Measurements from ENCODE around the gene SHROOM1.
"Not testable (repeated sequence)": the region's sequence is repeated elsewhere in the genome, so short reads cannot be mapped to it uniquely, and the experiment has no call there.

SHROOM1 gene

GRCh38 chr5:132810605-132811004 lies 19.8 kb downstream of the SHROOM1 start:
- H3K4me1 Mint-ChIP-seq (ENCODE audit: low read depth), result peaks cover 7% of the 10 kb centered on the region
- no peak overlapping the region for H3K4me3 Mint-ChIP-seq
- no peaks in the 10 kb centered on the region for H3K9me3 Mint-ChIP-seq
- peaks cover 64% of the 10 kb centered on the region for H3K27me3 Mint-ChIP-seq
- no peak for DNase-seq
- H3K36me3 Mint-ChIP-seq (ENCODE audit: low read depth), result no peaks in the 10 kb centered on the region
- no peak overlapping the region for H3K27ac Mint-ChIP-seq

- Mint-ChIP-seq H3K27ac (no peak overlapping the region), H3K9me3 (no peaks in the 10 kb centered on the region), H3K4me3 (no peak overlapping the region), H3K36me3 (ENCODE audit: low read depth) (no peaks in the 10 kb centered on the region), H3K4me1 (ENCODE audit: low read depth) (peaks cover 7% of the 10 kb centered on the region), H3K27me3 (peaks cover 70% of the 10 kb centered on the region)
- no peak for DNase-seq
Measured at GRCh38 chr5:132808866-132809265, 21.6 kb downstream of the SHROOM1 start.

GRCh38 chr5:132808448-132808847 lies 22.0 kb downstream of the SHROOM1 start:
- Mint-ChIP-seq H3K36me3 (ENCODE audit: low read depth) (no peaks in the 10 kb centered on the region), H3K27me3 (peaks cover 74% of the 10 kb centered on the region), H3K4me3 (no peak overlapping the region), H3K4me1 (ENCODE audit: low read depth) (peaks cover 7% of the 10 kb centered on the region), H3K9me3 (no peaks in the 10 kb centered on the region), H3K27ac (no peak overlapping the region)
- DNase-seq, result no peak

DNA sequence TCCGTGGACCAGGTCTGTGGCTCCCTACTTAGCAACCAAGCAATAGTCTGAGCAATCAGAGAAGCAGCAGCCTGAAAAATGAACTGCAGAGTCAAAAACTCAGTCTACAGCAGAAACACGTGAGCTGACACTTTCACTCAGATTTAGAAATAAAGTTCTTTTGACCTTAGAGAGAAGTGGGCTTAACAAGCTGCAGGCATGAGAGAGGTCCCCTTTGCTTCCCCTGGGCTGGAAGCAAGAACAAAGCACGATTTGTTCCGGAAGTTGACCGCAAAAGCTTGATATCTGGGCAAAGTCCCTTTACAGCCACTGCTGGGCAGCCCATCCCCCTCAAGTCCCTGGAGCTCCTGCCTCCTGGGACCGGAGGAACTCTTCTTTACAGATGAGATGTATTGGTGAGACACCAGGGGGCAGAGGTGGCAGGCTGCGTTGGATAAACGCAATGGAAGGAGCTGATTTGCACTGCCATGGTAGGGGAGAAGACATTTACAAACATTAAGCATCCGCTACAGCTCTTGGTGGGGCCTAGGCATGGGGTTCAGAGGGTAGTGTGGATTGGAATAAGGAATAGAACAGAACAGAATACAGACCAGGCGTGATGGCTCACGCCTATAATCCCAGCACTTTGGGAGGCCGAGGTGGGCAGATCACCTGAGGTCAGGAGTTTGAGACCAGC lies 23.1 kb downstream of the SHROOM1 start:
- DNase-seq, result no peak
- Mint-ChIP-seq H3K4me3 (no peak overlapping the region), H3K9me3 (no peaks in the 10 kb centered on the region), H3K27ac (no peak overlapping the region), H3K27me3 (peaks cover 77% of the 10 kb centered on the region), H3K36me3 (ENCODE audit: low read depth) (no peaks in the 10 kb centered on the region), H3K4me1 (ENCODE audit: low read depth) (no peaks in the 10 kb centered on the region)

- not testable (repeated sequence) for H3K4me1 Mint-ChIP-seq (ENCODE audit: low read depth); H3K9me3 Mint-ChIP-seq; DNase-seq; H3K27ac Mint-ChIP-seq; H3K36me3 Mint-ChIP-seq (ENCODE audit: low read depth); H3K4me3 Mint-ChIP-seq
- H3K27me3 Mint-ChIP-seq, result peaks cover 77% of the 10 kb centered on the region
Measured at GRCh38 chr5:132806804-132807162, 23.7 kb downstream of the SHROOM1 start.

- H3K9me3 Mint-ChIP-seq; H3K27ac Mint-ChIP-seq; DNase-seq; H3K4me3 Mint-ChIP-seq; H3K36me3 Mint-ChIP-seq (ENCODE audit: low read depth); H3K4me1 Mint-ChIP-seq (ENCODE audit: low read depth): not testable (repeated sequence)
- peaks cover 76% of the 10 kb centered on the region for H3K27me3 Mint-ChIP-seq
Measured at GRCh38 chr5:132805872-132806271, 24.6 kb downstream of the SHROOM1 start.

DNA sequence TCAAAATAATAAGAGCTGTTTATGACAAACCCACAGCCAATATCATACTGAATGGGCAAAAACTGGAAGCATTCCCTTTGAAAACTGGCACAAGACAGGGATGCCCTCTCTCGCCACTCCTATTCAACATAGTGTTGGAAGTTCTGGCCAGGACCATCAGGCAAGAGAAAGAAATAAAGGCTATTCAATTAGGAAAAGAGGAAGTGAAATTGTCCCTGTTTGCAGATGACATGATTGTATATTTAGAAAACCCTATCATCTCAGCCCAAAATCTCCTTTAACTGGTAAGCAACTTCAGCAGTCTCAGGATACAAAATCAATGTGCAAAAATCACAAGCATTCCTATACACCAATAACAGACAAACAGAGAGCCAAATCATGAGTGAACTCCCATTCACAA lies 26.2 kb downstream of the SHROOM1 start:
- H3K27me3 Mint-ChIP-seq, result peaks cover 68% of the 10 kb centered on the region
- not testable (repeated sequence) for H3K9me3 Mint-ChIP-seq; H3K4me3 Mint-ChIP-seq; H3K27ac Mint-ChIP-seq; H3K4me1 Mint-ChIP-seq (ENCODE audit: low read depth); DNase-seq; H3K36me3 Mint-ChIP-seq (ENCODE audit: low read depth)

DNA sequence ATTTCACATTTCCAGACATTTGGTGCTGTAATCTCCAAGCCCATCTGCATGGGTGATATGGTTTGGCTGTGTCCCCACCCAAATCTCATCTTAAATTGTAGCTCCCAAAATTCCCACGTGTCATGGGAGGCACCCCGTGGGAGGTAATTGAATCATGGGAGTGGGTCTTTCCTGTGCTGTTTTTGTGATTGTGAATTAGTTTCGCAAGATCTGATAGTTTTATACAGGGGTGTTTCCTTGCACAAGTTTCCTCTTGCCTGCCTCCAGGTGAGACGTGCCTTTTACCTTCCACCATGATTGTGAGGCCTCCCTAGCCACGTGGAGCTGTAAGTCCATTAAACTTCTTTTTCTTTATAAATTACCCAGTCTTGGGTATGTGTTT lies 27.8 kb downstream of the SHROOM1 start:
- DNase-seq; H3K4me1 Mint-ChIP-seq (ENCODE audit: low read depth); H3K27ac Mint-ChIP-seq; H3K4me3 Mint-ChIP-seq; H3K9me3 Mint-ChIP-seq; H3K36me3 Mint-ChIP-seq (ENCODE audit: low read depth): not testable (repeated sequence)
- peaks cover 62% of the 10 kb centered on the region for H3K27me3 Mint-ChIP-seq

DNA sequence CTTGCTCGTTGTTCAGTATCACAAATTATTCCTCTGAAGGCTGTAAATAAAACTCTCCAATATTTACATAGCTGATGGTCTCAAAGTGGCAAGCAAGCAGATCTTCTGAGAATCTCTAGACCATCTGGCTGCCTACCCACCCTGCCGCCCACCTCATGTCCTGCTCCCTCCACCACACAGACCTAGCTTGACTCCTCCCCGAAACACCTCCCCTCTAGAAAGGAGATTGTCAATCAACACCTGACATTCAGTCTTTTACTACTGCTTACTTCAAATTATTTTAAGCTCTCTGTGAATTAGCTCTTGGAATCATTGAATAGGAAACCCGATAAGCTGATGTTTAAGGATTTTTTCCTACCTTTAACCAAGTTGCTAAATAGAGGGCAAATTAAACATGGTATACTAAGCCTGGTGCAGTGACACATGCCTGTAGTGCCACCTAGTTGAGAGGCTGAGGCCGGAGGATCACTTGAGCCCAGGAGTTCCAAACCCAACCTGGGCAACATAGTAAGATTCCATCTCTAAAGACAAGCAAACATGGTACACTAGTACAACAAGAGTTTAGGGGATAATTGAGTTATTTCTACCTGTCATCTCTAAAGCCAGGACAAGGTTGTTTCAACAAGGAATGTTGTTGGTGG lies 28.3 kb downstream of the SHROOM1 start:
- no peak overlapping the region for H3K27ac Mint-ChIP-seq
- no peak overlapping the region for H3K4me3 Mint-ChIP-seq
- no peaks in the 10 kb centered on the region for H3K9me3 Mint-ChIP-seq
- H3K36me3 Mint-ChIP-seq (ENCODE audit: low read depth), result no peaks in the 10 kb centered on the region
- no peak for DNase-seq
- H3K4me1 Mint-ChIP-seq (ENCODE audit: low read depth), result no peaks in the 10 kb centered on the region
- peaks cover 59% of the 10 kb centered on the region for H3K27me3 Mint-ChIP-seq

DNA sequence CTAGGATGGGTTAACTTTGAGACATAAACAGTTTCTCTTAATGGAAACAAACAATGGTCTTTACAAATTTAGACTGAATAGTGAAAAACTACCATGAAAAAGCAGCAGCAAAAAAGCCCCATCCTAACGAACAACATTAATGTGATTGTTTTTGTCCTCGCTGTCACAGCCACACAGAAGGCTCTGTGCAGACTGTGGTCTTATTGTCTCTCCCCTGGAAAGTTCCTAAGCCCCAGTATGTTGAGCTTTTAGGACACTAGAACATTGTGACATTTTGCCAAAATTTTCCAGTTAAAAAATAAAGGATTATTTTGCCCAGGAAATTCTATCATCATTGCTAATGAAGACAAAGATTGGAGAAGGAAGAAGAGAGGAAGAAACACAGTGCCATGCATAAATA lies 29.9 kb downstream of the SHROOM1 start:
- no peak for DNase-seq
- H3K36me3 Mint-ChIP-seq (ENCODE audit: low read depth), result no peaks in the 10 kb centered on the region
- no peaks in the 10 kb centered on the region for H3K4me1 Mint-ChIP-seq (ENCODE audit: low read depth)
- no peak overlapping the region for H3K4me3 Mint-ChIP-seq
- H3K9me3 Mint-ChIP-seq, result no peaks in the 10 kb centered on the region
- peaks cover 54% of the 10 kb centered on the region for H3K27me3 Mint-ChIP-seq
- H3K27ac Mint-ChIP-seq, result no peak overlapping the region

- Mint-ChIP-seq H3K36me3 (ENCODE audit: low read depth) (no peaks in the 10 kb centered on the region), H3K27me3 (peaks cover 47% of the 10 kb centered on the region), H3K9me3 (no peaks in the 10 kb centered on the region), H3K4me1 (ENCODE audit: low read depth) (no peaks in the 10 kb centered on the region), H3K4me3 (no peak overlapping the region), H3K27ac (no peak overlapping the region)
- no peak for DNase-seq
Measured at GRCh38 chr5:132799392-132799791, 31.1 kb downstream of the SHROOM1 start.

DNA sequence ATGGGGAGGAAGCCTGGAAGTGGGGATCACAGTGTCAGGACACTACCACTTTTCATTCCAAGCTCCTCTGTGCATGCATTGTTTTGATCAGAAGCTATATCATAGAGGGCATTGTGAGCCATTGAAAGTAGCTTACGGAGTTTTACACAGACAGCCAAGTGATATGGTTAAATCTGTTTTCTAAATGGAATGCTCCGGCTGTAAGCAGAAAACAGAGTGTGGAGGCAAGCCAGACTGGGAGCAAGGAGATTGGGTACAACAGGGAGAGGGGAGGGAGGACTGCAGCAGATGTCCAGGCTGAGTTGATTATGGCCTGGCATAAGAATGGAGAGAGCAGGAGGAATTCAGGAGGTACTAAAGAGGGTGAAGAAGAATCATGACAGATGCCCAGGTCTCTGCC lies 32.8 kb downstream of the SHROOM1 start:
- Mint-ChIP-seq H3K36me3 (ENCODE audit: low read depth) (no peaks in the 10 kb centered on the region), H3K27ac (no peak overlapping the region), H3K9me3 (no peaks in the 10 kb centered on the region), H3K4me3 (no peak overlapping the region), H3K4me1 (ENCODE audit: low read depth) (no peaks in the 10 kb centered on the region), H3K27me3 (peaks cover 31% of the 10 kb centered on the region)
- no peak for DNase-seq

DNA sequence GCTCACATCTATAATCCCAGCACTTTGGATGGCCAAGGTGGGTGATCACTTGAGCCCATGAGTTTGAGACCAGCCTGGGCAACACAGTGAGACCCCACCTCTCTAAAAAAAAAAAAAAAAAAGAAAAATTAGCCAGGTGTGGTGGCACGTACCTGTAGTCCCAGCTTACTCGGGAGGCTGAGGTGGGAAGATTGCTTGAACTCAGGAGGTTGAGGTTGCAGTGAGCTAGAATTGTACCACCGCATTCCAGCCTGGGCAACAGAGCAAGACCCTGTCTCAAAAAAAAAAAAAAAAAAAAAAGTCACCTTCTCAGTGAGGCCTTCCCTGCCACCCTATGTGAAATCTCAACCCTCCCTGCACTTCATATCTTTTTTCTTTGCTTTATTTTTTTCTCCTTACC lies 39.4 kb downstream of the SHROOM1 start:
- H3K27ac Mint-ChIP-seq, result no peak overlapping the region
- no peaks in the 10 kb centered on the region for H3K9me3 Mint-ChIP-seq
- no peaks in the 10 kb centered on the region for H3K4me1 Mint-ChIP-seq (ENCODE audit: low read depth)
- H3K4me3 Mint-ChIP-seq, result no peak overlapping the region
- H3K27me3 Mint-ChIP-seq, result peaks cover 7% of the 10 kb centered on the region
- no peak for DNase-seq
- no peaks in the 10 kb centered on the region for H3K36me3 Mint-ChIP-seq (ENCODE audit: low read depth)

DNA sequence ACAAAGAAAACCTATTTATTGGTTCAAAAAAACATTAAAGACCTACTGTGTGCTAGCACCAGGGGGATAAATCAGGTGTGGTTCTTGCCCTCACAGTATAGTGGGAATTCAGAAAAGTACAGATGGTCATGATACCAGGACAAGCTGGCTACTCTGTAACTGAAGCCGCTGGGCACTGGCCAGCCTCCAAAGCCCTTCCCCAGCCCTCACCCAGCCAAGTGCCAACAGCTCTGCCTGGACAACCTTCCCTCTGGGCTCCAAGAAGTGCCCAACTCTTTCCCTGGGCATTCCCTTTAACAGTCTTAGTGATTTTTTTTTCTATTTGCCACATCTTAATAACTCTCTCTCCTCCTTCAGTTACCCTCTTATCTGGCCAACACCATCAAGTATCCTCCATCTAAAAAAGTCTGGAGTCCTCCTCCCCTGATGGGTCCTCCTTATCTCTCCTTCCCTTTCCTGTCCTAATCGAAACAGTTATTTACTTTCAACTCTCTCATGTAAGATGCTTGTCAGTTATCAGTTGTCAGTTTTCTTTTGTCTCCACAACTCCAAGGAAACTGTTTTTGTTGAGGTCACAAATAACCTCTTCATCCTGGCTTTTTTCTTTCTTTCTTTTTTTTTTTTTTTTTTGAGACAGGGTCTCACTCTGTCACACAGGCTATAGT lies 40.1 kb downstream of the SHROOM1 start:
- no peak for DNase-seq
- Mint-ChIP-seq H3K36me3 (ENCODE audit: low read depth) (no peaks in the 10 kb centered on the region), H3K27me3 (peaks cover 7% of the 10 kb centered on the region), H3K9me3 (no peaks in the 10 kb centered on the region), H3K4me3 (no peak overlapping the region), H3K27ac (no peak overlapping the region), H3K4me1 (ENCODE audit: low read depth) (no peaks in the 10 kb centered on the region)
